ENCODE results near the gene PRTN3.

The PRTN3 gene

DNA sequence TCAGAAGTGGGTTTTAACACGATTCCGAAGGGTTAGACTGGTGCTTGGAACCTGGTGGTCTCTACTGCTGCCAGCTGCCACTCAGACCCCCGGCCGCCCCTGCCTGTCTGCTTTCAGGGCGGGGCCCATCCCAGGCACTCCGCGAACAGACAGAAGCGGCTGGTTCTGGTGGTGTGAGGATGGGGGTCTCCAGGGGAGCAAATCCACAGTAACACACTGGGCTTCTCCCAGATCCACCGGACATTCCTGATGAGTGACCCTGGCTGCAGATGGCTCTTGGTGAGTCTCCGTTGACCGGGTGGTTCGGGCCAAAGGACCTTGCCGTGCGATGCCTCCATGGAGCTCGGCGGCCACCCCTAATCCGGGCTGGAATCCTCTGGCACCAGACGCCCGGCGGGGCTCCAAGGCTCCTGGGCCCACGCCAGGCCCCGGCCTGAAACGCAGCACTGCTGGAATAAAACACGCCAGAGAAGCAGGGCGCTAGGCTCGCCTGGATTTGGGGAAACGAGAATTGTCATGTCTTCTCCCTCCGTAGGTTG, 45.7 kb upstream of the PRTN3 start:
- DNase-seq: no peak

DNA sequence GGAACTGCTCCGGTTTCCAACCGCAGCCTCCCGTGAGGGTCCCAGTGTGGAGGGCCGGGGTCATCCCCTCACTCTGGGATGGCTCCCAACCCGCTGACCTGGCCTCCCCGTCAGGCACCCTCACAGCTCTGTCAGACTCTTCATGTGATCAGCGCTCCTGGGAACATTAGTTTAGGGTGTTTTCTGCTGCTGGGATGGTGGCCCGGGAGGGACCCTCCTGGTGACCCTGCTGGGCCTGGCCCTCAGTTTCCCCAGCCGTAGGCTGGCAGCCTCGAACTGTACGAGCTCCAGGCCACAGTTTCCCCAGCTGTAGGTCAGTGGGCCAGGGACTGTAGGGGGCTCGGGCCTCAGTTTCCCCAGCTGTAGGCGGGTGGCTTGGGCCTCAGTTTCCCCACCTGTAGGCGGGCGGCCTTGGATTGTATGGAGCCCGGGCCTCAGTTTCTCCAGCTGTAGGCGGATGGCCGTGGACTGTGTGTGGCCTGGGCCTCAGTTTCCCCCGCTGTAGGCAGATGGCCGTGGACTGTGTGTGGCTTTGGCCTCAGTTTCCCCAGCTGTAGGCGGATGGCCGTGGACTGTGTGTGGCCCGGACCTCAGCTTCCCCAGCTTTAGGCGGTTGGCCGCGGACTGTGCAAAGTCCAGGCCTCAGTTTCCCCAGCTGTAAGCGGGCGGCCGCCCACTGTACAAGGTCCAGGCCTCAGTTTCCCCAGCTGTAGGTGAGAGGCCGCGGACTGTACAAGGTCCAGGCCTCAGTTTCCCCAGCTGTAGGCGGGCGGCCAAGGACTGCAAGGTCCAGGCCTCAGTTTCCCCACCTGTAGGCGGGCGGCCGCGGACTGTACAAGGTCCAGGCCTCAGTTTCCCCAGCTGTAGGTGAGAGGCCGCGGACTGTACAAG, 44.9 kb upstream of the PRTN3 start:
- no peaks in the 10 kb centered on the region for H3K27me3 ChIP-seq (ENCODE audit: insufficient read depth, low read depth, severe bottlenecking)
- H3K4me3 ChIP-seq (ENCODE audit: low read depth, low read length): peak overlapping the region; percentile 59
- H3K9me3 ChIP-seq (ENCODE audit: severe bottlenecking): no peaks in the 10 kb centered on the region
- H3K36me3 ChIP-seq: peaks cover 30% of the 10 kb centered on the region
- DNase-seq: no peak
- TF ChIP-seq, protein P1, sequence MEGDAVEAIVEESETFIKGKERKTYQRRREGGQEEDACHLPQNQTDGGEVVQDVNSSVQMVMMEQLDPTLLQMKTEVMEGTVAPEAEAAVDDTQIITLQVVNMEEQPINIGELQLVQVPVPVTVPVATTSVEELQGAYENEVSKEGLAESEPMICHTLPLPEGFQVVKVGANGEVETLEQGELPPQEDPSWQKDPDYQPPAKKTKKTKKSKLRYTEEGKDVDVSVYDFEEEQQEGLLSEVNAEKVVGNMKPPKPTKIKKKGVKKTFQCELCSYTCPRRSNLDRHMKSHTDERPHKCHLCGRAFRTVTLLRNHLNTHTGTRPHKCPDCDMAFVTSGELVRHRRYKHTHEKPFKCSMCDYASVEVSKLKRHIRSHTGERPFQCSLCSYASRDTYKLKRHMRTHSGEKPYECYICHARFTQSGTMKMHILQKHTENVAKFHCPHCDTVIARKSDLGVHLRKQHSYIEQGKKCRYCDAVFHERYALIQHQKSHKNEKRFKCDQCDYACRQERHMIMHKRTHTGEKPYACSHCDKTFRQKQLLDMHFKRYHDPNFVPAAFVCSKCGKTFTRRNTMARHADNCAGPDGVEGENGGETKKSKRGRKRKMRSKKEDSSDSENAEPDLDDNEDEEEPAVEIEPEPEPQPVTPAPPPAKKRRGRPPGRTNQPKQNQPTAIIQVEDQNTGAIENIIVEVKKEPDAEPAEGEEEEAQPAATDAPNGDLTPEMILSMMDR (IDR thresholded peaks at IDR 0.05; ENCODE audit: low read depth, low read length): no peak
- H3K27ac ChIP-seq: no peak overlapping the region

More for the DNA sequence above, 45.7 kb upstream of the PRTN3 start:
- Histone ChIP-seq H3K9me3 (ENCODE audit: severe bottlenecking) (no peaks in the 10 kb centered on the region), H3K36me3 (peaks cover 22% of the 10 kb centered on the region), H3K4me3 (ENCODE audit: low read depth, low read length) (no peak overlapping the region), H3K27ac (peak overlapping the region; percentile 38), H3K27me3 (ENCODE audit: insufficient read depth, low read depth, severe bottlenecking) (no peaks in the 10 kb centered on the region)
- TF ChIP-seq, protein P1 (IDR thresholded peaks at IDR 0.05; ENCODE audit: low read depth, low read length): no peak

DNA sequence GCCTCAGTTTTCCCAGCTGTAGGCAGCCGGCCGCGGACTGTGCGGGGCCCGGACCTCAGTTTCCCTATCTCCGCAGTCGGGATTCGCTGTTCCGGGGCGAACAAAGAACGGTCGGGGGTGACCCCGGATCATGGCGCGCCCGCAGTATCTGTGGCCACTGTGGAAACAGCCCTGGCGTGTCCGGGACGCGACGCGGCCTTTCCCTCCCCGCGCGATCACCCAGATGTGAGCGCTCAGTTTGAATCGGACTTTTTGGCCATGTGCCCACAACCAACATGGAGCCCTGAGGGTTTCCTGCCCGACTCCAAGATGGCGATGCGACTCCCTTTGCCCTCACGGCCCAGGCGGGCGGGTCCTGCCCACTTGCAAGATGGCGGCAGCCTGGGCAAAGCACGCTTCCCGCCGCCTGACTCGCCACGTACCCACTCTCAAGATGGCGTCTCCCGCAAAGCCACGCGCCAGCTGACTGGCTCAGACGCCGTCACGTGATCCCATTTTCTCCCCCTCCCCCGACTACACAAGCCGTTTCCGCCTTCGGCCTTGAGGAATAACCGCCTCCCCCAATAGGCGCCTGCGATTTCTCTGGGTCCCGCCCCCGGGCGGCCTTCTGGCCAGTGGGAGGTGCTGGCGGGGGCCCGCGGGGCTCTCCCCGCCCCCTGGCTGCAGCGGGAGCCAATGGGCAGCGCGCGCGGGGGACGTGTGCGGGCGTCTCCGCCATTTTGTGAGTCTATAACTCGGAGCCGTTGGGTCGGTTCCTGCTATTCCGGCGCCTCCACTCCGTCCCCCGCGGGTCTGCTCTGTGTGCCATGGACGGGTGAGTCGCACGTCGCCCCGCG, 43.9 kb upstream of the PRTN3 start, which contains the start of gene PTBP1:
TSS of gene PTBP1 (plus strand) at position 761 of the 836 bp plus-strand sequence. CDS start at position 807, 46 bp downstream.
- Histone ChIP-seq H3K27me3 (ENCODE audit: insufficient read depth, low read depth, severe bottlenecking) (no peaks in the 10 kb centered on the region), H3K36me3 (peaks cover 40% of the 10 kb centered on the region), H3K27ac (peak within 1 kb of the TSS; percentile 95), H3K9me3 (ENCODE audit: severe bottlenecking) (no peaks in the 10 kb centered on the region), H3K4me3 (ENCODE audit: low read depth, low read length) (peak within 1 kb of the TSS; percentile 63)
- peak; percentile 100 for DNase-seq
- TF ChIP-seq, protein P1 (IDR thresholded peaks at IDR 0.05; ENCODE audit: low read depth, low read length): no peak

DNA sequence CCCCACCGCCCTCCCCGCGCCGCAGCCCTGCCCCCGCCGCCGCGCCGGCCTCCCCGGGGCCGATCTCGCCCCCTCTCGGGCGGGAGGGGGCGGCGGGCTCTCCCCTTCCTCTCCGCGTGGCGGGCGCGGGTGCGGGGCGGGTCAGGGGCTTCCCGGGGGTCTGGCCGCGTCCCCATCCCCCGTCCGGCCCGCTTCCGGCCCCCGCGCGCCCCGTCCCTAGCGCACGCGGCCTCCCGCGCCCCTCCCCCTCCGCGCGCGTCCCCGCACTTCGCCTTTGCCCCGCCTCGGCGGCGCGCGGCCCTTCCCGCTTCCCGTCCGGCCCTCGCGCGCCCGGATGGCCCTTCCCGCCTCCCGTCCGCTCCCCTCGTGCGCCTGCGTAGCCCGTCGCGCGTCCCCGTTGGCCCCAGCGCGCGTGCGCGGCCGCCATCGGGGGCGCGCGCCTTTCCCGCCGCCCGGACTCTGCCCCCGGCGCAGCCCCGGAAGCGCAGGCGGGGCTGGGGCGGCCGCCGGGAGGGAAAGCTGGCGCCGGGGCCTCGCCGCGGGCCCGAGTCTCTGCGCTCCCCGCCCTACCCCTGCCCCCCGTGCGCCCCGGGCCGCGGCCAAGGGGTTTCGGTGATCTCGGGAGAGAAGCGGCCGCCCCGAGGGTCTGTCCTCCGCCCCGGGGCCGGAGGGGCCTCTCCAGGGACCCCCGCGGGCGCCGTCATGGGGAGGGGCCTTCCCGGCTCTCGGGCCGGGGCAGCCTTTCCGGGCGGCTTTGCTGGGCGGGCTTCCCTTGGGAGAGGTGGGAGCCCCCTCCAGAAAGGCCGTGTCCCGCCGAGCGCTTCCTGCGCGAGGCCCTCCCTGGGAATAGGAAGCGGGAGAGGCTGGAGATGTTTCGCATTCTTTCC, 43.0 kb upstream of the PRTN3 start:
- Histone ChIP-seq H3K9me3 (ENCODE audit: severe bottlenecking) (no peaks in the 10 kb centered on the region), H3K27ac (peak overlapping the region; percentile 95), H3K36me3 (peaks cover 48% of the 10 kb centered on the region), H3K27me3 (ENCODE audit: insufficient read depth, low read depth, severe bottlenecking) (no peaks in the 10 kb centered on the region), H3K4me3 (ENCODE audit: low read depth, low read length) (peak overlapping the region; percentile 63)
- TF ChIP-seq, protein P1 (IDR thresholded peaks at IDR 0.05; ENCODE audit: low read depth, low read length): no peak
- DNase-seq: peak; percentile 86

All from WERI-Rb-1 (cell line).